HCT116 (cell line): ENCODE measurements around the gene CNTN4.

Experiments
- CTCF ChIP-seq, 3 experiments: fragments of 200-600 bp in 1 of 3; sonication (generic) in 1 of 3; IDR thresholded peaks in 2 of 3; conservative IDR thresholded peaks in 1 of 3; 2 replicates each; pipeline ENCODE4 v1.5.1; 2012 to 2017; ENCODE audit warnings: low read depth in 2 of 3, low read length in 2 of 3, antibody characterized with exemption in 1 of 3, borderline replicate concordance in 1 of 3, control low read depth in 1 of 3, mild to moderate bottlenecking in 1 of 3, mixed read lengths in 1 of 3, mixed run types in 1 of 3, moderate library complexity in 1 of 3; ENCODE audit not compliant: insufficient read depth in 1 of 3
- EGR1 ChIP-seq: IDR thresholded peaks from 2 replicates; pipeline ENCODE4 v1.6.1; 2012; ENCODE audit warnings: low read depth
- EZH2 ChIP-seq: fragments of 200-600 bp; sonication (generic); IDR thresholded peaks from 2 replicates; pipeline ENCODE4 v1.6.1; 2017; ENCODE audit warnings: antibody characterized with exemption, mixed run types
- POLR2A ChIP-seq: IDR thresholded peaks from 2 replicates; pipeline ENCODE4 v1.7.0; 2011; ENCODE audit warnings: borderline replicate concordance; ENCODE audit not compliant: insufficient read depth, insufficient read length; ENCODE audit errors: extremely low read depth
- POLR2AphosphoS5 ChIP-seq: IDR thresholded peaks from 2 replicates; pipeline ENCODE4 v1.6.1; 2011; ENCODE audit warnings: mild to moderate bottlenecking, low read depth, low read length, moderate library complexity
- RAD21 ChIP-seq: IDR thresholded peaks from 2 replicates; pipeline ENCODE4 v1.6.1; 2012; ENCODE audit warnings: low read depth, mild to moderate bottlenecking
- REST ChIP-seq: IDR thresholded peaks from 2 replicates; pipeline ENCODE4 v1.6.1; 2012; ENCODE audit warnings: low read depth
- SIN3A ChIP-seq: IDR thresholded peaks from 2 replicates; pipeline ENCODE4 v1.6.1; 2012; ENCODE audit warnings: low read depth
- YY1 ChIP-seq: IDR thresholded peaks from 2 replicates; pipeline ENCODE4 v1.6.1; 2011; ENCODE audit warnings: low read length, low read depth, moderate library complexity, mild to moderate bottlenecking; ENCODE audit not compliant: insufficient replicate concordance; ENCODE audit errors: extremely low read depth
- ZBTB33 ChIP-seq: IDR thresholded peaks from 2 replicates; pipeline ENCODE4 v1.6.1; 2011; ENCODE audit warnings: mild to moderate bottlenecking, low read length, moderate library complexity; ENCODE audit not compliant: insufficient replicate concordance; ENCODE audit errors: extremely low read depth
- ZFX ChIP-seq: fragments of 450-650 bp; IDR thresholded peaks from 2 replicates; pipeline ENCODE4 v1.6.1; 2017

GRCh38 chr3:2837910-2838309, 739.2 kb downstream of the CNTN4 start:
- TF ChIP-seq CTCF (IDR thresholded peaks at IDR 0.05 in 2 of 3, conservative IDR thresholded peaks at IDR 0.05 in 1 of 3; ENCODE audit: borderline replicate concordance in 1 of 3, insufficient read depth in 1 of 3, low read depth in 2 of 3, low read length in 2 of 3) (no peak), EGR1 (no peak), SIN3A (no peak), RAD21 (no peak), YY1 (no peak), POLR2AphosphoS5 (no peak), POLR2A (no peak), REST (no peak), ZFX (no peak), EZH2 (no peak), ZBTB33 (no peak)
